Upper lobe of left lung (tissue), 6 donors: Measurements from ENCODE around the gene GNL2. TPM values are rescaled to one million over a fixed set of nuclear protein-coding genes. Genes with fewer than 3 reads are reported as not detected.

ENCODE experiments used
- ATAC-seq, 2 donors: fragments of 200-7000 bp; cut with Tn5 transposase; one replicate each; pipeline ENCODE4 v1.9.1; 2022; ENCODE audit warnings: mild to moderate bottlenecking in 2 of 2, moderate library complexity in 2 of 2; ENCODE audit not compliant: low FRiP score in 2 of 2
- DNase-seq, 2 donors: peaks; one replicate each; pipeline ENCODE4 v3.0.0-alpha.2; 2019 to 2020
- H3K27ac ChIP-seq, 4 donors: fragments of 200-600 bp; sonication (generic); one replicate each; pipeline ENCODE4 v1.5.1; 2016 to 2019
- H3K27me3 ChIP-seq, 4 donors: fragments of 200-600 bp; sonication (generic); one replicate each; pipeline ENCODE4 v1.5.1; 2017 to 2019
- H3K36me3 ChIP-seq, 4 donors: fragments of 200-600 bp; sonication (generic); one replicate each; pipeline ENCODE4 v1.5.1; 2016 to 2019
- H3K4me1 ChIP-seq, 4 donors: fragments of 200-600 bp; sonication (generic); one replicate each; pipeline ENCODE4 v1.5.1; 2018 to 2019
- H3K4me3 ChIP-seq, 4 donors: fragments of 200-600 bp; sonication (generic); one replicate each; pipeline ENCODE4 v1.5.1; 2017 to 2019; ENCODE audit warnings: mild to moderate bottlenecking in 2 of 4, moderate library complexity in 1 of 4
- H3K9me3 ChIP-seq, 4 donors: fragments of 200-600 bp; sonication (generic); one replicate each; pipeline ENCODE4 v1.5.1; 2018 to 2019
- CTCF ChIP-seq, 6 experiments: fragments of 450-650 bp in 4 of 6; fragments of 200-600 bp in 2 of 6; sonication (generic) in 2 of 6; IDR thresholded peaks; one replicate each; pipeline ENCODE4 v1.5.1; 2016 to 2019; ENCODE audit warnings: antibody characterized with exemption in 6 of 6
- EP300 ChIP-seq, 4 donors: sonication (generic); formaldehyde crosslinking; IDR thresholded peaks; one replicate each; pipeline ENCODE4 v1.5.1; 2017; ENCODE audit warnings: antibody characterized with exemption in 4 of 4, control low read depth in 2 of 4
- POLR2A ChIP-seq, 4 donors: fragments of 450-650 bp; IDR thresholded peaks; one replicate each; pipeline ENCODE4 v1.5.1; 2016 to 2017; ENCODE audit warnings: antibody characterized with exemption in 4 of 4, mild to moderate bottlenecking in 2 of 4
- POLR2AphosphoS5 ChIP-seq, 2 donors: sonication (generic); formaldehyde crosslinking; IDR thresholded peaks; one replicate each; pipeline ENCODE4 v1.5.1; 2017; ENCODE audit warnings: antibody characterized with exemption in 2 of 2
- WGBS, 2 donors: methylation state at CpG; one replicate each; pipeline ENCODE4 v1.1.5; 2017 to 2018; 5-methylcytosine and 5-hydroxymethylcytosine counted together
- total RNA-seq, 6 donors: library from RNA; depleted of rRNA in 4 of 6; stranded (reverse); fragments of >200 nt in 4 of 6; gene quantifications; one replicate each; pipeline versions ENCODE4 v1.1.0 to v1.2.1, GENCODE V29; 2016 to 2021
- donor health status: DM: no; HTN: no; CAD: no; lungs with moderate emphysema.
- donor health status: DM: no; HTN: yes; CAD: no; lungs with severe emphysema.

GNL2 gene
- total RNA-seq, 6 donors from 2014 or later = 28.3 to 56.2 (median 40.3) TPM

GRCh38 chr1:37634244-37634991 lies 38.7 kb upstream of the GNL2 start, which contains the start of gene RSPO1:
RSPO1 (minus strand) TSS chr1:37634892; CDS start chr1:37629661, 5,231 bp downstream.
- WGBS, 2 donors = 2 to 3% methylated on average over 11 to 21 of the region's 72 CpGs
- Histone ChIP-seq H3K27ac (peak within 1 kb of the TSS in 1 of 4 donors; percentile 57), H3K4me1 (peaks cover 9 to 15% (median 12%) of the 10 kb centered on the region in 4 donors), H3K27me3 (peaks cover 0 to 33% (median 23%) of the 10 kb centered on the region in 4 donors), H3K4me3 (peak within 1 kb of the TSS; percentile 10 to 45 (median 38)), H3K36me3 (no peaks in the 10 kb centered on the region), H3K9me3 (no peaks in the 10 kb centered on the region)
- TF ChIP-seq POLR2AphosphoS5 (IDR thresholded peaks at IDR 0.05) (no peak), POLR2A (IDR thresholded peaks at IDR 0.05) (peak in 1 of 4 donors; percentile 14), EP300 (IDR thresholded peaks at IDR 0.05) (no peak)
- DNase-seq (peak in 1 of 2 donors; percentile 87), ATAC-seq (peak in 1 of 2 donors; percentile 63)

DNA sequence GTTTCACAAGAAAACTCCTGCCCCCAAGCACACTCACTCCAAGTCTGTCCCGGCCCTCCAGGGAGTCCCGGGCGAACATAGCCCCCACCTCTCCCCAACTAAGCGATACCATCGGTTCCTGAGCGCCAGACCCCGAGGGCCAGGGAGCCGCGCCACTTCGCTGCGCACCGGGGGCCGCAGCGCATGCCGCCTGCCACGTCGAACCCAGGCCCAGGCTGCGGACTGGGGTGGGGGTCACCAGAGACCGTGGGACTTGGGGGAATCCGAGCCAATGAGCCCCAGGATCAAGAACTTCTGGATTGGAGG lies 38.2 kb upstream of the GNL2 start:
- ATAC-seq (no peak), DNase-seq (peak in 1 of 2 donors; percentile 58)
- TF ChIP-seq POLR2AphosphoS5 (IDR thresholded peaks at IDR 0.05) = no peak
- TF ChIP-seq POLR2A (IDR thresholded peaks at IDR 0.05) = no peak
- Histone ChIP-seq H3K27ac (no peak overlapping the region), H3K4me1 (peaks cover 9 to 15% (median 12%) of the 10 kb centered on the region in 4 donors), H3K4me3 (peak overlapping the region; percentile 10 to 45 (median 38)), H3K36me3 (no peaks in the 10 kb centered on the region), H3K27me3 (peaks cover 0 to 33% (median 23%) of the 10 kb centered on the region in 4 donors), H3K9me3 (no peaks in the 10 kb centered on the region)
- WGBS, 2 donors = 4% methylated on average over 20 of the region's 20 CpGs; no CpG with 5 or more reads in 1 of the 2 donors

- no peak for TF ChIP-seq CTCF (IDR thresholded peaks at IDR 0.05)
- no peak for TF ChIP-seq EP300 (IDR thresholded peaks at IDR 0.05)
- TF ChIP-seq POLR2A (IDR thresholded peaks at IDR 0.05) = no peak
- TF ChIP-seq POLR2AphosphoS5 (IDR thresholded peaks at IDR 0.05) = no peak
- Histone ChIP-seq H3K36me3 (no peaks in the 10 kb centered on the region), H3K9me3 (no peaks in the 10 kb centered on the region), H3K27me3 (peaks cover 0 to 33% (median 23%) of the 10 kb centered on the region in 4 donors), H3K4me3 (peak overlapping the region in 3 of 4 donors; percentile 30 to 45 (median 45)), H3K4me1 (peaks cover 9 to 15% (median 12%) of the 10 kb centered on the region in 4 donors), H3K27ac (no peak overlapping the region)
- DNase-seq = peak in 1 of 2 donors; percentile 58
- 6 to 10% methylated on average over 16 to 27 of the region's 31 CpGs for WGBS, 2 donors
- ATAC-seq = no peak
Measured at GRCh38 chr1:37633040-37633937, 37.6 kb upstream of the GNL2 start.

DNA sequence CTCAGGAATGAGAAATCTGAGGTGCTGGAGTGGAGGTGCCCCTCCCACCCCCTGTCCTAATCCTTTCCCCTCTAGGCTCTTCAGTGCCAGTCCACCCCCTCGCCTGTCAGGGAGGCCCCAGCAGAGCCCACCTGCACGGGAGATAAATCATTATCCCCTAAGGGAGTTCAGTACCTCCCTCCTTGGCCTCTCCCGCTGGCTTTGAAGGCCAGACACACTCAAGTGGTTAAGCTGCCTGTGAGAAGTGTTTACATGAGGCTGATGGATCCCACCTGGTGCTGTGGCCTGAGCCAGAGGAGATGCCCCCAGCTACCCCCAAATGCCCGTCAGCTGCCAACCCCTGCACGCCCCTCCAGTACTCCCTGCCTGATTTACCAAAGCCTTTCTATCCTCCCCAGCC lies 35.3 kb upstream of the GNL2 start:
- no peaks in the 10 kb centered on the region for H3K36me3 ChIP-seq
- no peak overlapping the region for H3K4me3 ChIP-seq
- ATAC-seq (no peak), DNase-seq (no peak)
- no peaks in the 10 kb centered on the region for H3K9me3 ChIP-seq
- 16 to 37% methylated on average over 3 to 5 of the region's 5 CpGs for WGBS, 2 donors
- peaks cover 9 to 15% (median 12%) of the 10 kb centered on the region in 4 donors for H3K4me1 ChIP-seq
- TF ChIP-seq POLR2AphosphoS5 (IDR thresholded peaks at IDR 0.05) (no peak), EP300 (IDR thresholded peaks at IDR 0.05) (no peak), CTCF (IDR thresholded peaks at IDR 0.05) (no peak), POLR2A (IDR thresholded peaks at IDR 0.05) (no peak)
- no peak overlapping the region for H3K27ac ChIP-seq
- H3K27me3 ChIP-seq = peaks cover 0 to 33% (median 23%) of the 10 kb centered on the region in 4 donors

GRCh38 chr1:37630426-37631028 lies 34.8 kb upstream of the GNL2 start:
- 28 to 38% methylated on average over 8 to 15 of the region's 15 CpGs for WGBS, 2 donors
- no peak for ATAC-seq
- no peak overlapping the region for H3K4me3 ChIP-seq
- DNase-seq = no peak
- H3K27me3 ChIP-seq = peaks cover 0 to 30% (median 21%) of the 10 kb centered on the region in 4 donors
- peaks cover 9 to 15% (median 12%) of the 10 kb centered on the region in 4 donors for H3K4me1 ChIP-seq
- TF ChIP-seq EP300 (IDR thresholded peaks at IDR 0.05) = no peak
- no peak for TF ChIP-seq POLR2A (IDR thresholded peaks at IDR 0.05)
- no peak for TF ChIP-seq POLR2AphosphoS5 (IDR thresholded peaks at IDR 0.05)
- TF ChIP-seq CTCF (IDR thresholded peaks at IDR 0.05) = no peak
- H3K9me3 ChIP-seq = no peaks in the 10 kb centered on the region
- no peak overlapping the region for H3K27ac ChIP-seq
- no peaks in the 10 kb centered on the region for H3K36me3 ChIP-seq
